Measurements from ENCODE around the gene PLET1. TPM values are rescaled to one million over a fixed set of nuclear protein-coding genes. Genes with fewer than 3 reads are reported as not detected.

The PLET1 gene
- total and polyA plus RNA-seq, 2 donors (not counting 3 experiments of a cell fraction or from before 2014, with no cell fraction given), result not detected

DNA sequence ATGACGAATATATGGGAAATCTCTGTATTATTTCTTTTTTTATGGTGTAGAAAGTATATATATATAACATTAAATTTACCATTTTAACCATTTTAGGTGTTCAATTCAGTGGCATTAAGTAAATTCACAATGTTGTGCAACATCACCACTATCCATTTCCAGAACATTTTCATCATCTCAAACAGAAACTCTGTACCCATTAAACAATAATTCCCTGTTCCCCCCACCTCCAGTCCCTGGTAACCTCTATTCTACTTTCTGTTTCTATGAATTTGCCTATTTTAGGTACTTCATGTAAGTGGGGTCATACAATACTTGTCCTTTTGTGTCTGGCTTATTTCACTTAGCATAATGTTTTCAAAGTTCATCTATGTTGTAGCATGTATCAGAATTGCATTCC, 49.8 kb downstream of the PLET1 start:
- POLR2A ChIA-PET, result no interaction called here
- dilution Hi-C loops (cut with MboI; ENCODE audit: extremely low pct_ligation_motif_present, low sequenced_read_pairs), result no loop called here

More for the DNA sequence above, 49.8 kb downstream of the PLET1 start:
- CTCF ChIA-PET, result no interaction called here
- no peaks in the 10 kb centered on the region for H3K9me1 ChIP-seq (replicated peaks; ENCODE audit: control insufficient read depth, extremely low read depth, insufficient read depth, low read length)
- H4K20me1 ChIP-seq (replicated peaks; ENCODE audit: control insufficient read depth, extremely low read depth, insufficient read depth, low read length), result no peaks in the 10 kb centered on the region
- FAIRE-seq (no peak), DNase-seq (ENCODE audit: low read depth, low spot score) (no peak)
- no peak overlapping the region for H3K4me2 ChIP-seq (ENCODE audit: insufficient read depth, low read length)
- no peaks in the 10 kb centered on the region for H3K27me3 ChIP-seq (ENCODE audit: control insufficient read depth in 2 of 2, insufficient read depth in 2 of 2, low read length in 2 of 2)
- no peak overlapping the region for H3K4me3 ChIP-seq (replicated peaks in 1 of 3; ENCODE audit: insufficient read depth in 1 of 3, low read depth in 1 of 3, low read length in 3 of 3)
- no peaks in the 10 kb centered on the region for H3K79me2 ChIP-seq (ENCODE audit: control insufficient read depth, insufficient read depth, low read length)
- BruUV-seq (replicated peaks), result no TSS peak
- intact Hi-C loops (cut with micrococcal nuclease), result no loop called here
- H2AFZ ChIP-seq (ENCODE audit: low read depth, low read length), result no peak overlapping the region
- no peaks in the 10 kb centered on the region for H3K4me1 ChIP-seq (ENCODE audit: control insufficient read depth, extremely low read depth, insufficient read depth, low read length)
- H3K9ac ChIP-seq (replicated peaks; ENCODE audit: extremely low read depth, insufficient read depth, low read length), result no peak overlapping the region
- no peaks in the 10 kb centered on the region for H3K9me3 ChIP-seq (replicated peaks; ENCODE audit: control insufficient read depth, insufficient read depth, low read length)
- TF ChIP-seq MYC (IDR thresholded peaks at IDR 0.05; ENCODE audit: low read depth, low read length), result no peak
- TF ChIP-seq EZH2 (IDR thresholded peaks at IDR 0.05; ENCODE audit: borderline replicate concordance, low read depth, low read length, severe bottlenecking), result no peak
- TF ChIP-seq, protein P1, sequence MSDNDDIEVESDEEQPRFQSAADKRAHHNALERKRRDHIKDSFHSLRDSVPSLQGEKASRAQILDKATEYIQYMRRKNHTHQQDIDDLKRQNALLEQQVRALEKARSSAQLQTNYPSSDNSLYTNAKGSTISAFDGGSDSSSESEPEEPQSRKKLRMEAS (IDR thresholded peaks at IDR 0.05; ENCODE audit: insufficient read depth, insufficient read length), result no peak
- TF ChIP-seq, protein P2, sequence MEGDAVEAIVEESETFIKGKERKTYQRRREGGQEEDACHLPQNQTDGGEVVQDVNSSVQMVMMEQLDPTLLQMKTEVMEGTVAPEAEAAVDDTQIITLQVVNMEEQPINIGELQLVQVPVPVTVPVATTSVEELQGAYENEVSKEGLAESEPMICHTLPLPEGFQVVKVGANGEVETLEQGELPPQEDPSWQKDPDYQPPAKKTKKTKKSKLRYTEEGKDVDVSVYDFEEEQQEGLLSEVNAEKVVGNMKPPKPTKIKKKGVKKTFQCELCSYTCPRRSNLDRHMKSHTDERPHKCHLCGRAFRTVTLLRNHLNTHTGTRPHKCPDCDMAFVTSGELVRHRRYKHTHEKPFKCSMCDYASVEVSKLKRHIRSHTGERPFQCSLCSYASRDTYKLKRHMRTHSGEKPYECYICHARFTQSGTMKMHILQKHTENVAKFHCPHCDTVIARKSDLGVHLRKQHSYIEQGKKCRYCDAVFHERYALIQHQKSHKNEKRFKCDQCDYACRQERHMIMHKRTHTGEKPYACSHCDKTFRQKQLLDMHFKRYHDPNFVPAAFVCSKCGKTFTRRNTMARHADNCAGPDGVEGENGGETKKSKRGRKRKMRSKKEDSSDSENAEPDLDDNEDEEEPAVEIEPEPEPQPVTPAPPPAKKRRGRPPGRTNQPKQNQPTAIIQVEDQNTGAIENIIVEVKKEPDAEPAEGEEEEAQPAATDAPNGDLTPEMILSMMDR (IDR thresholded peaks at IDR 0.05; ENCODE audit: extremely low read depth in 1 of 2, insufficient read depth in 1 of 2, low read depth in 1 of 2, low read length in 2 of 2), result no peak
- no peak for TF ChIP-seq POLR2A (IDR thresholded peaks at IDR 0.05; ENCODE audit: low read depth, low read length)
- TF ChIP-seq JUN (IDR thresholded peaks at IDR 0.05; ENCODE audit: borderline replicate concordance, insufficient read depth, insufficient read length, low read depth), result no peak
- TF ChIP-seq FOS (IDR thresholded peaks at IDR 0.05; ENCODE audit: borderline replicate concordance, insufficient read depth, low read length), result no peak
- TF ChIP-seq GATA2 (IDR thresholded peaks at IDR 0.05; ENCODE audit: insufficient read depth, insufficient read length, low read depth, low read length), result no peak
- no peak for TF ChIP-seq POLR2AphosphoS5 (IDR thresholded peaks at IDR 0.05; ENCODE audit: insufficient read depth, low read depth, low read length)
- H3K36me3 ChIP-seq (ENCODE audit: control insufficient read depth in 2 of 2, extremely low read depth in 1 of 2, insufficient read depth in 2 of 2, low read length in 2 of 2), result no peaks in the 10 kb centered on the region
- H3K27ac ChIP-seq (ENCODE audit: insufficient read depth, low read depth, low read length), result no peak overlapping the region

All from endothelial cell of umbilical vein (primary cell).